Kidney tubule cell (primary cell): ENCODE results near the gene ADAM33.

Experiments used
- DNase-seq: peaks from one replicate; pipeline ENCODE4 v3.0.0-alpha.2; 2018; ENCODE audit warnings: low spot score

ADAM33 gene

GRCh38 chr20:3687655-3688054 is 5.8 kb upstream of the ADAM33 start:
- peak; percentile 27 for DNase-seq

GRCh38 chr20:3686867-3687321 is 5.1 kb upstream of the ADAM33 start:
- peak; percentile 66 for DNase-seq

- no peak for DNase-seq
Observed at GRCh38 chr20:3686421-3686820, 4.6 kb upstream of the ADAM33 start.

DNA sequence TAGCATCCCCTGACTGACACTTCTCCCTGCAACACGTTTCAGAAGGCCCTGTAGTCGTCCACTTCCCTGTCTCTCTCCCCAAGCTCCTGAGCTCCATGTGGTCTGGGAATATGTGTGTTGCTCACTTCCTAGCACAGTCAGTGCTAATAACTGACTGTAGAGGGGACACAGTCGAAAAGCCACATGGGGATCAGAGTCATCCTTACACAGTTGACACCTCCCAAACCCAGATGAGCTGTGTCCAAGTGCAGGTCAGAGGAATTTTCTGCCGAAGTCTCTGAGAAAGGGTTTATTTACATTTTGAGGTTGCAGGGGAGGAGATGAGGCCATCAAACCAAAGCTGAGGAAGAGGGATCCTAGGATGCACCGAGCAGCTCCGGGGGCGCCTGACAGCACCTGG is 3.5 kb upstream of the ADAM33 start:
- DNase-seq = no peak

DNA sequence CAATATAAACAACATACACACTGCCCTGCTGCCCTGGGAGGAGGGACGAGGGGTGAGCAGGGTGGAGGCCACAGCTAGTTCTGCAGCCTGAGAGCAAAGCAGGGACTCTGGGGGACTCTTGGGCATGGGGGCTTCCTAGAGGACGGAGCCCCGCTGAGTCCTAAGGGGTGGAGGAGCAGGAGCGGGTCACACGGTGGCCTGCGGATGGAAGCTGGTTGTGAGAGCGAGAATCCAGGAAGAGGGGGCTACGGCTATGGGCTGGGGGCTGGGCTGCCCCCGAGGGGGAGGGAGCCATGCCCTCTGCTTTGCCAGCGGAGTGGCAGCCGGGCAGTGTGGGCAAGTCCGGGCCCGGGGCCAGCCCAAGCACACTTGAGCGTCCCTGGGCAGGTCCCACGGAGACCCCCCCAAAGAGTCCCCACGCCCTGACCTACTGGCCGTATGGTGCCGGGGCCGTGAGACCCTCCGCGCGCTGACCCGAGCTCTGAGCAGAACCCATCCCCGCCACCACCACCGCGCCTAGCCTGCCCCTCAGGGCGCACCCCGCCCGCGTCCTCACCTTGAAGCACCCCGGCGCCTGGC is 369 bp downstream of the ADAM33 start:
- DNase-seq = no peak

DNA sequence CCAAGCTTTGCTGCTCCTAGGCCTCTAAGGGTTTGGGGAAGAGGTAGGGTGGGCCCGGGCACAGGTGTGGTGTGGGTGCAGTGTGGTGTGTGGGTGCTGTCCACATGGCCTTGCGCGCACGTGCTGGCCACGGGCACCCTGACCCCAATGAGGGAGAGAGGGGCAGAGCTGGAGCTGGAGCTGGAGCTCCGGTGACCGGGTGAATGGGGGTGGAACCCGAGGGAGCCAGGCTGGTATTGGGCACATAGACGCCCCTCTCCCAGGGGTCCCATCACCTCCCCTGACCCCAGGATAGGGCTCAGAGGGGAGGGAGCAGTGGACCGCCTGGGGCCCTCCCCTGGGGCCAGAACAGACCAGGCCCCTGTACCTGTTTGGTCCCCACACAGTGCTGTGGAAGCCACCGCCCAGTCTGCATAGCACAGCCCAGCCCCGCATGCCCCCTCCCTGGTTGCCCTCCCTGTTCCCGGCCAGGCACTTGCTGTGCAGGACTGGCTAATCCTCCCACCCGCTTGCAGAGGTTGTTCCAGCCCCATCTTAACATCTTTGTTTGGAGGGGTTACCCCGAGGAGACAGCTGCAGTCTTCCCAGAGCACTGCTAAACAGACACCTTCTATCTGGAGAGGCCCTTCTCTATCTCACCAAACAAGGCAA is 984 bp downstream of the ADAM33 start:
- DNase-seq = no peak

DNA sequence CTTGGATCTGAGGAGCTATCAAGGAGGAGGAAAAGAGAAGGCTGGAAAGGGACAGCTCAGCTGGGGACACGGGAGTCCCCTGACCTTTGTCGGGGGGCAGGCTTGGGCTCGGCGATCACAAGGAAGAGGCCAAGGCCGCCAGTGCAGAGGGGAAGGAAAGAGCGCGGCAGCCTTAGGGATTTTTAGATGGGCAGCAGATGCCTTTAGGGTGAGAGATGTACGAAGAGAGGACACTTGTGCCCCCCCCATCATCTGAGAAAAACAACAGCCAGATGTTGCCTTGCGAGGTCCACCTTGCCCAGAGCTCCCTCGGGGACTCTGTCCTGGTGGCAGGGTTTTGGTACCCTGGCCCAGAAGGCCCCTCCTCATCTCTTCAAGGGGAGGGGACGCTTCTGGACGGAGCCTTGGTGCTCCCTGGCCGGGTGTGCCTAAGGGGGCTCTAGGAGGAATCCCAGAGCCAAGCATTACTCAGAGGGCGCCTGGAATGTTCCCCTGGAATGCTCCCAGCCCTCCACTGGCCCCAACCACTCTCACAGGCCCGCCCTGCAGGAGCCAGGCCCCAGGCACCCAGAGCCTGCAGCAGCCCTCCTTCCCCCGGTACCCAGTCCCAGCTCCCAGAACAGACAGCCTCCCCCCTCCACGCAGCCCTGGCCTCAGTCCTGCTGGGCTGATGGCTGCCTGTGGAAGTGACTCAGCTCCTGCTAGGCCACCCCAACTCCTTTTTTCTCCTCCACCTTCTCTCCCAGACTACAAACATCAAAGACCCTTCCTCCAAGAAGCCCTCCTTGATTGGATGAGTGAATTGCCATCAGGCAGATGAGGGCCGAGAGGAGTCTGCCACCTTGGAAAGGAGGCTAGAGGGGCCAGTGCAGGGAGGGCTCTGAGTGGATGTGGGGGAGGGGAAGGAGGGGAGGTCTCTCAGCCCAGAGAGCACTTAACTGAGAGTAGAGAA is 1.8 kb downstream of the ADAM33 start:
- DNase-seq = no peak

DNA sequence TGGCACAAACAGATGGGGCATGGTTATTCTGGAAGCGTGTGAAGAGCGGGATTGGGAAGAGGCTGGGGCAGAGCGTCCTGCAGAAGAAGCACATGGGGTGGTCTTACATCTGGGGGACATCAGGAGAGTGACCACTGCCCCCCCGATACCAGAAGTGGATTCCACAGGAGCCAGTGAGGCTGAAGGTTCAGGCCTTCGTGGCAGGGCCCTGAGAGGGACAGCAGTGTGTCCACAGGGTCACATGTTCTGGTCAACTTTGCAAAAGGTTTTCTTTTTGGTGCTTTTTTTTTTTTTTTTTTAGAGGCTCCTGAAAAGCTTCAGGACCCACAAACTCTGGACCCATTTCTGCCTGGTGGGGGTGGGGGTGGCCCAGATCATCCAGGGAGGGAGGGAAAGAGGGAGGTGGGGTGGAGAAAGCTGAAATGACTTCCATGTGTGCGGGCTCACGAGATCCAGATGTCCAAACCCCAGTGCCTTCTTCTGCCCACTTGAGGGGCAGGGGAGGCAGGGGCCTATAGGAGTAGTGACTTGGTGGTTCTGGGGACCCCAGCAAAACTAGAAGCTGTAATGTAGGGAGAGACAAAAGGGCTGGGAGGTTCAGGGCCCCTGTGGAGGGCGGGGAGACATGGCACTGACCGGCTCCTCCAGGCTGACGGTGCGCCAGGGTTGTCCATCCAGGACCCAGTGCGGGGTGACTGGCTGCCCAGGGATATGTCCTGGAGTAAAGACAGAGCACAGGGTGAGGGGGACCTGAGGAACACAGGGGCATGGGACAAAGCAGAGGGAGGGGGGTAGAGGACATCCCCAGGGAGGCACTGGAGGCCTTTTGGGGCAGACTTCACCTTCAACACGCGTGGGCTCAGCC is 2.7 kb downstream of the ADAM33 start:
- no peak for DNase-seq

- no peak for DNase-seq
Observed at GRCh38 chr20:3678198-3678597, 3.6 kb downstream of the ADAM33 start.

DNA sequence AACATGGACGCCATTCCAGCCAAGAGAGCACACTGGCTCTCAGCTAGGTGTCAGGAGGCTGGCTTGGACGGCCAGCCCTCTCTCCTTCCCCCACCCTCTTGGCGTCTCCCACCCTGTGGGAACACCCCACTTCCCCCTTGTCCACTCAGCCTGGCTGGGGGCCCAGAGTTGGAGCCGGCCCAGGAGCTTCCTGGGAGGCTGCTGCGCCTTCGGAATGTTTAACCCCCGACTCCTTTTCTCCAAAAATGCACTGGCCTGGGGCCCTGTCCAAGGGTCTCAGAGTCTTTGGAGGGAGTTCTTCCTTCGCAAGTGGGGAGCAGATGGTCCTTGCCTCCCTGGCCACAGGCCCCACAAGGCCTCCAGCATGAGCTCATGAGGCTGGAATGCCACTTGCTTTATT is 4.1 kb downstream of the ADAM33 start:
- no peak for DNase-seq

- DNase-seq = no peak
Observed at GRCh38 chr20:3674995-3675900, 6.6 kb downstream of the ADAM33 start.

DNA sequence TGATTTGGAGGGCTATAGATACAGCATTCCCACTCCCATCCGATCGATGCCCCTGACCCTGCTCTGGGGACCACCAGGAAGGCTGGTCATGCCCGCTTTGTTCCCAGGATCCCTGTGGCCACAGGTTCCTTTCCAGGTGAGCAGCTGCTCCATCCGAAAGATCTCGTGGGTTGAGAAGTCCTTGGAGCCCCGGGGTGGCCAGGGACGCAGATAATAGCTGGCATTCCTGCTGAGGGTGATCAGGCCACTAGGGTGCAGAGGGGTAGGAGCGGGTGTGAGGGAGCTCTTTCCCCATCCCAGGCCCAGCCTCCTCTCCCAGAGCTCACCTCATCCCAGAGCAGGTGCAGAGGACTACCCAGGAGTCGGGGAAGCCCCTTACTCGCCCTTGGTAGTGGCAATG is 7.4 kb downstream of the ADAM33 start:
- DNase-seq = no peak

- DNase-seq = no peak
Observed at GRCh38 chr20:3673221-3674070, 8.4 kb downstream of the ADAM33 start.

GRCh38 chr20:3672547-3673171 is 9.2 kb downstream of the ADAM33 start:
- no peak for DNase-seq

DNA sequence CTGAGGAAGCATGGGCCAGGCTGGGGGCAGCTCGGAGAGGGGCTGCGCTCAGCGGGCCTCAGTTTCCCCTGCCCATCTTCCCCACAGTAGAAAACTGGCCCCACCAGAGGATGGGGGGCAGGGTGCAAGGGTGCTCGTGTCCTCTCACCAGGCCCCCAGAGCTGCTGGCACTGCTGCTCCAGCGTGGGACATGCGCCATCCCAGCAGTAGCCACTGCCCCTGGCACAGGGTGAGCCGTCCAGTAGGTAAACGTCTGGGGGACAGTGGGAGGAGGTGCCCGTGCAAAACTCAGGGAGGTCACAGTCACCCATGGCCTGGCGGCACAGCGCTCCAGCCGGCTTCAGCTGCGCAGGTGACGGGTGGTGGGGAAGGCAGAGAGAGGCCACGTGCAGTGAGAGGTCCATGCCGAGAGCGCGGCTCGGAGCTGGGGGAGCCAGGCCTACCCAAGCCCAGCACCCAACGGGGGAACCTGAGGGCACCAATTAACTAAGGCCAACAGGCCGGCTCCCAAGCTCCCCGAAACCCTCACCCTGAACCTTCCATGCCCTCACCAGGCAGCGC is 9.7 kb downstream of the ADAM33 start:
- no peak for DNase-seq

GRCh38 chr20:3670945-3671344 is 10.9 kb downstream of the ADAM33 start:
- DNase-seq = no peak

DNA sequence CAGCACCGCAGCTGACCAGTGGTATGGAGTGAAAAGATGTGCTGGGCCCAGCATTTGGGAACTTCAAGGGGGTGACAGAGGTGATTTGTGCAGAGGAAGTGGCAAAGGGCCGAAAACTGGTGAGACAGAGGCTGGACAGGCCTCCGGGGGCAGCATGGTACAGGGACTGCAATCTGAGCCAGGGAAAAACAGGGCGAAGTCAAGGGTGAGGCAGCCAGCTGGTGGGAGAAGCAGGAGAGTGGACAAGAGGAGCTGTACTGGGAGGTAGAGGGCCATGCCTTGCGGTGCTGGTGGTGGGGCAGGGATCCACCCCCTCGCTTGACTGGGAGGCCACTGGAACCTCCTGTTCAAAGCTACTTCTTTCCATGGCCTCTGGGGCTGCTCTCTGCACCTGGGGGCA is 11.3 kb downstream of the ADAM33 start:
- DNase-seq = peak; percentile 15

- DNase-seq = no peak
Observed at GRCh38 chr20:3669710-3670367, 12.0 kb downstream of the ADAM33 start.
